Measurements from ENCODE around the gene HOMER2. TPM values are rescaled to one million over a fixed set of nuclear protein-coding genes. Genes with fewer than 3 reads are reported as not detected.

The HOMER2 gene
- total RNA-seq, 3 donors from 2014 or later, result 6.1 to 295 (median 77.7) TPM

GRCh38 chr15:82937712-82938058 is 14.8 kb downstream of the HOMER2 start:
- no peak for DNase-seq (ENCODE audit: low spot score in 2 of 2)
- TF ChIP-seq POLR2AphosphoS5 (IDR thresholded peaks at IDR 0.05) (no peak), POLR2A (IDR thresholded peaks at IDR 0.05) (no peak), CTCF (IDR thresholded peaks at IDR 0.05) (no peak)
- no peak overlapping the region for H3K27ac ChIP-seq
- no peaks in the 10 kb centered on the region for H3K4me1 ChIP-seq
- H3K9me3 ChIP-seq, result no peaks in the 10 kb centered on the region
- intact Hi-C loops (cut with DNase I; ENCODE audit: low total_unique reads), result no loop called here
- no peak overlapping the region for H3K4me3 ChIP-seq
- H3K27me3 ChIP-seq, result no peaks in the 10 kb centered on the region
- H3K36me3 ChIP-seq, result no peaks in the 10 kb centered on the region

DNA sequence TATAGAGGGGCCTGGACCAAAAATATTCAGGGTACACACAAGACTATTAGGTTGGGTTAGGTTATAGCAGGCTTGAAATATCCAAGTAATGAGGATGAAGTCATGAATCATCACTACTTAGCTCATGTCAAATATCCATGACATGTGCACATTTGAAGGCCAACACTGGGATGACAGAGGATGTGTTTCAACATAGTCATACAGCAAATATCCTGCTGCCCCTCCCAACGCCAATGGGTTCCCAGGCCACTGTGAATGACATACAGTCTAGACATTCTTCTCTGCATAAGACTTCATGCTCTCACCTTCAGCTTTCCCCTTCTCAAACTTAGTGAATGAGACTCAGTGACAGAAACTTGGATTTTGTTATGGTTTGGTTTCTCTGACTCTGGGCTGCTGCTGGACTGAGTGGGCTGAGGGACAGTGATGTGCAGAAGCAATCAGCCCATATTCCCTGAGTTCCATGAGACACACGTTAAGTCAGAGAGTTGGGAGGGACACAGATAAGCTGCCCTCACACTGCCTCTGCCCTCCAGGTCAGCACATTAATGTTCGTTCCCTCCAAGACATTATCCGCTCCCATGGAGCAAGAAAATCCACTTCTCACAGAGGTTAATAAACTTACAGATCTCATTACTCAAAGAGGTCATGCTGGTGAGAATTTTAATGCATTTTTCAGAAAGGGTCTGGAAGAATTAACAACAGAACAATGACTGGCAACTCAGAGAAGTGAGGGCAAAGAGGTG is 15.4 kb downstream of the HOMER2 start:
- intact Hi-C loops (cut with DNase I; ENCODE audit: low total_unique reads), result no loop called here
- Histone ChIP-seq H3K4me3 (no peak overlapping the region), H3K4me1 (no peaks in the 10 kb centered on the region), H3K27me3 (no peaks in the 10 kb centered on the region), H3K9me3 (no peaks in the 10 kb centered on the region), H3K27ac (no peak overlapping the region), H3K36me3 (no peaks in the 10 kb centered on the region)
- no peak for DNase-seq (ENCODE audit: low spot score in 2 of 2)
- TF ChIP-seq POLR2AphosphoS5 (IDR thresholded peaks at IDR 0.05) (no peak), POLR2A (IDR thresholded peaks at IDR 0.05) (no peak), CTCF (IDR thresholded peaks at IDR 0.05) (no peak)

DNA sequence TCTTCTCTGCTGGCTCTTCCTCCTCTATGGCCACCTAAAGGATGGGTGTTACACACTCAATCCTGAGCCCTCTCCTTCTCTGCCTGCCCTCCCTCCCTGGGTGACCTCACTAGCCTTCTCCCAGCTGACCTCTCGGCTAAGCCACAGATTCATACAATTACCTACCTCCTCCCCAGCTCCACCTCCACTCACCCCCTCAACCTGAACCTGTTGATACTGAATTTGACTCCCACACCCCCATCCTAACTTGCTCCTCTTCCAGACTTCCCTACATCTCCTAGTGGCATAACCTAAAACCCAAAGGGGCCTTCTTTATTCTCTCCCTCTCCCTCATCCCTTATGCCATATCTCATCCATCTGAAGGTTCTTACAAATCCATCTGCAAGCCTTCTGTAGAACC is 17.1 kb downstream of the HOMER2 start:
- Histone ChIP-seq H3K4me3 (no peak overlapping the region), H3K27ac (no peak overlapping the region), H3K27me3 (no peaks in the 10 kb centered on the region), H3K4me1 (no peaks in the 10 kb centered on the region), H3K9me3 (no peaks in the 10 kb centered on the region), H3K36me3 (no peaks in the 10 kb centered on the region)
- no peak for DNase-seq (ENCODE audit: low spot score in 2 of 2)
- intact Hi-C loops (cut with DNase I; ENCODE audit: low total_unique reads), result no loop called here
- TF ChIP-seq POLR2AphosphoS5 (IDR thresholded peaks at IDR 0.05), result no peak
- TF ChIP-seq POLR2A (IDR thresholded peaks at IDR 0.05), result no peak
- no peak for TF ChIP-seq CTCF (IDR thresholded peaks at IDR 0.05)

GRCh38 chr15:82934100-82934880 is 18.2 kb downstream of the HOMER2 start:
- no peaks in the 10 kb centered on the region for H3K4me1 ChIP-seq
- H3K4me3 ChIP-seq, result no peak overlapping the region
- H3K36me3 ChIP-seq, result no peaks in the 10 kb centered on the region
- H3K9me3 ChIP-seq, result no peaks in the 10 kb centered on the region
- peak overlapping the region in 1 of 2 donors; percentile 21 for H3K27ac ChIP-seq
- no peak for DNase-seq (ENCODE audit: low spot score in 2 of 2)
- intact Hi-C loops (cut with DNase I; ENCODE audit: low total_unique reads), result no loop called here
- H3K27me3 ChIP-seq, result no peaks in the 10 kb centered on the region
- TF ChIP-seq POLR2A (IDR thresholded peaks at IDR 0.05) (no peak), POLR2AphosphoS5 (IDR thresholded peaks at IDR 0.05) (no peak), CTCF (IDR thresholded peaks at IDR 0.05) (no peak)

DNA sequence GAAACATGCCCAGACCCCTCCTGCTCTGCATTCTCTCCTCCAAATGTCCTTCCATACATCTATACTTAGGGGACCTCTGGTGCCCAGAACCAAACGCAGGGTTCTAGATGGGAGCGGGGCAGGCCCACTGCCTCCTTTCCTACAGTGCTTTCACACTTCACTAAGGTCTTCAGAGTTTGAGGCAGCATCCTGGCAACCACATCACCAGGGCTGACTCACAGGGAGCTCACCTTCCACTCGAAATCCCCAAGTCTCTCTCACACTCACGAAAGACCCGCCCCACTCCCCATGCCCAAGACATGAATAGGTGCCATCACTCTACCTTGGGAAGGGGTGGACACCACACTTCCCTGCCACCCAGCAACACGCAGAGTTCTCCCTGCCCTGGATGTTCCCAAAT is 18.9 kb downstream of the HOMER2 start:
- intact Hi-C loops (cut with DNase I; ENCODE audit: low total_unique reads), result no loop called here

More for the DNA sequence above, 18.9 kb downstream of the HOMER2 start:
- Histone ChIP-seq H3K36me3 (no peaks in the 10 kb centered on the region), H3K4me3 (no peak overlapping the region), H3K4me1 (no peaks in the 10 kb centered on the region), H3K27me3 (no peaks in the 10 kb centered on the region), H3K9me3 (no peaks in the 10 kb centered on the region), H3K27ac (peak overlapping the region in 1 of 2 donors; percentile 21)
- TF ChIP-seq POLR2AphosphoS5 (IDR thresholded peaks at IDR 0.05) (no peak), POLR2A (IDR thresholded peaks at IDR 0.05) (no peak), CTCF (IDR thresholded peaks at IDR 0.05) (no peak)
- DNase-seq (ENCODE audit: low spot score in 2 of 2), result no peak
